Spleen (tissue), 11 donors: ENCODE measurements around the gene CFAP54. TPM values are rescaled to one million over a fixed set of nuclear protein-coding genes. Genes with fewer than 3 reads are reported as not detected.
"Not testable (repeated sequence)": the region's sequence is repeated elsewhere in the genome, so short reads cannot be mapped to it uniquely, and the experiment has no call there.

ENCODE experiments used
- DNase-seq: peaks from one replicate; pipeline ENCODE4 v3.0.0-alpha.2; 2020
- H3K27ac ChIP-seq, 8 donors: fragments of 200-600 bp; sonication (generic) in 7 of 8; 1 replicate in 4 of 8; 2 replicates in 4 of 8; pipeline versions ENCODE4 v1.5.0 to v1.8.0; 2016 to 2021; ENCODE audit warnings: inconsistent platforms in 4 of 8, mild to moderate bottlenecking in 4 of 8, moderate library complexity in 1 of 8
- H3K27me3 ChIP-seq, 7 donors: fragments of 200-600 bp; sonication (generic) in 6 of 7; replicated peaks in 1 of 7; 1 replicate in 4 of 7; 2 replicates in 3 of 7; pipeline versions ENCODE4 v1.5.0 to v1.8.0; 2016 to 2021; ENCODE audit warnings: inconsistent platforms in 3 of 7, mild to moderate bottlenecking in 1 of 7
- H3K36me3 ChIP-seq, 6 donors: fragments of 200-600 bp; sonication (generic) in 5 of 6; 1 replicate in 4 of 6; 2 replicates in 2 of 6; pipeline versions ENCODE4 v1.5.0 to v1.8.0; 2016 to 2021; ENCODE audit warnings: inconsistent platforms in 2 of 6
- H3K4me1 ChIP-seq, 6 donors: fragments of 200-600 bp; sonication (generic) in 5 of 6; 1 replicate in 3 of 6; 2 replicates in 3 of 6; pipeline versions ENCODE4 v1.5.0 to v1.8.0; 2016 to 2021; ENCODE audit warnings: inconsistent platforms in 3 of 6
- H3K4me3 ChIP-seq, 8 donors: fragments of 200-600 bp; sonication (generic) in 7 of 8; 1 replicate in 4 of 8; 2 replicates in 4 of 8; pipeline versions ENCODE4 v1.5.0 to v1.8.0; 2016 to 2021; ENCODE audit warnings: inconsistent platforms in 4 of 8, mild to moderate bottlenecking in 4 of 8, moderate library complexity in 2 of 8
- H3K9me3 ChIP-seq, 8 donors: fragments of 200-600 bp; sonication (generic) in 7 of 8; 1 replicate in 4 of 8; 2 replicates in 4 of 8; pipeline versions ENCODE4 v1.5.0 to v1.8.0; 2016 to 2021; ENCODE audit warnings: inconsistent platforms in 4 of 8
- CTCF ChIP-seq, 11 experiments: fragments of 200-600 bp in 7 of 11; fragments of 450-650 bp in 4 of 11; sonication (generic) in 4 of 11; IDR thresholded peaks in 8 of 11; conservative IDR thresholded peaks in 3 of 11; 1 replicate in 7 of 11; 2 replicates in 4 of 11; pipeline versions ENCODE4 v1.4.0 to v1.8.0; 2016 to 2021; ENCODE audit warnings: antibody characterized with exemption in 11 of 11, inconsistent platforms in 4 of 11, mild to moderate bottlenecking in 1 of 11
- POLR2A ChIP-seq, 3 donors: fragments of 450-650 bp; IDR thresholded peaks; one replicate each; pipeline ENCODE4 v1.5.1; 2017; ENCODE audit warnings: antibody characterized with exemption in 3 of 3, mild to moderate bottlenecking in 1 of 3
- POLR2AphosphoS5 ChIP-seq, 3 donors: sonication (generic); formaldehyde crosslinking; IDR thresholded peaks; one replicate each; pipeline ENCODE4 v1.5.1; 2017; ENCODE audit warnings: antibody characterized with exemption in 3 of 3
- WGBS, 5 donors: extraction: QIAGEN DNeasy Blood & Tissue Kit in 3 of 5; methylation state at CpG; one replicate each; pipeline versions ENCODE4 v1.1.5 to v1.1.7; 2013 to 2018; 5-methylcytosine and 5-hydroxymethylcytosine counted together
- intact Hi-C: fragments of 100-400 bp; cut with DNase I; formaldehyde crosslinking; loops from one replicate; pipeline ENCODE4 v1.15.0; 2023; ENCODE audit warnings: low total_unique reads
- polyA plus RNA-seq, 3 donors: library from polyadenylated mRNA; stranded (reverse); fragments of 200-250 nt; gene quantifications; one replicate each; pipeline ENCODE4 v1.2.1, GENCODE V29; 2013
- total RNA-seq, 7 donors: library from RNA; depleted of rRNA in 3 of 7; stranded (reverse); fragments of >200 nt in 3 of 7; fragmentation: NEBNext Ultra II Directional in 4 of 7; extraction: Animal tissue kit (Norgen Biotek cat#: 25700) in 4 of 7; gene quantifications; one replicate each; pipeline versions ENCODE4 v1.1.0 to v1.2.1, GENCODE V29; 2016 to 2021
- donor health status: healthy with polysubstance abuse.
- donor health status: DM: no; HTN: no; CAD: no; lungs with moderate emphysema.
- donor health status: DM: no; HTN: no; CAD: no.
- donor health status: Bipolar disorder and iron deficiency.
- donor health status: healthy.
- donor health status: DM: no; HTN: no; CAD: no.
- donor health status: DM: yes; HTN: yes; CAD: no.

Gene CFAP54
- total and polyA plus RNA-seq, 10 donors: 0.09 to 3.6 (median 2.1) TPM

GRCh38 chr12:96493106-96493505 lies 3.7 kb downstream of the CFAP54 start:
- peaks cover 0 to 11% (median 0%) of the 10 kb centered on the region in 7 donors for H3K27me3 ChIP-seq

GRCh38 chr12:96494154-96494553 lies 4.8 kb downstream of the CFAP54 start:
- H3K9me3 ChIP-seq, H3K36me3 ChIP-seq, DNase-seq, H3K27ac ChIP-seq, H3K4me3 ChIP-seq, intact Hi-C loops: not testable (repeated sequence)
- WGBS, 5 donors: 94 to 99% (median 95%) methylated on average over 6 of the region's 6 CpGs
- Histone ChIP-seq H3K4me1 (peaks cover 1 to 30% (median 23%) of the 10 kb centered on the region in 6 donors), H3K27me3 (peaks cover 0 to 11% (median 0%) of the 10 kb centered on the region in 7 donors)

More at GRCh38 chr12:96493106-96493505, 3.7 kb downstream of the CFAP54 start:
- Histone ChIP-seq H3K4me1 (peaks cover 4 to 35% (median 27%) of the 10 kb centered on the region in 6 donors), H3K36me3 (no peaks in the 10 kb centered on the region), H3K4me3 (no peak overlapping the region), H3K27ac (no peak overlapping the region), H3K9me3 (no peaks in the 10 kb centered on the region)
- no peak for TF ChIP-seq POLR2A (IDR thresholded peaks at IDR 0.05)
- no peak for TF ChIP-seq POLR2AphosphoS5 (IDR thresholded peaks at IDR 0.05)
- TF ChIP-seq CTCF (IDR thresholded peaks at IDR 0.05 in 8 of 11, conservative IDR thresholded peaks at IDR 0.05 in 3 of 11): no peak
- no peak for DNase-seq
- intact Hi-C loops: no loop called here

- intact Hi-C loops: no loop called here
- Histone ChIP-seq H3K27me3 (peaks cover 0 to 5% (median 0%) of the 10 kb centered on the region in 7 donors), H3K4me3 (peak overlapping the region in 1 of 8 donors; percentile 15), H3K27ac (peak overlapping the region in 6 of 8 donors; percentile 11 to 90 (median 54)), H3K4me1 (peaks cover 0 to 24% (median 16%) of the 10 kb centered on the region in 6 donors), H3K9me3 (no peaks in the 10 kb centered on the region), H3K36me3 (no peaks in the 10 kb centered on the region)
- no peak for DNase-seq
- WGBS, 5 donors: 59 to 85% (median 69%) methylated on average over 11 of the region's 11 CpGs
- TF ChIP-seq POLR2A (IDR thresholded peaks at IDR 0.05): no peak
- TF ChIP-seq POLR2AphosphoS5 (IDR thresholded peaks at IDR 0.05): no peak
- TF ChIP-seq CTCF (IDR thresholded peaks at IDR 0.05 in 8 of 11, conservative IDR thresholded peaks at IDR 0.05 in 3 of 11): no peak
Observed at GRCh38 chr12:96495155-96495554, 5.8 kb downstream of the CFAP54 start.

GRCh38 chr12:96495841-96496545 lies 6.6 kb downstream of the CFAP54 start:
- Histone ChIP-seq H3K4me1 (peaks cover 7 to 31% (median 24%) of the 10 kb centered on the region in 6 donors), H3K9me3 (no peaks in the 10 kb centered on the region), H3K36me3 (no peaks in the 10 kb centered on the region), H3K4me3 (peak overlapping the region in 1 of 8 donors; percentile 15), H3K27me3 (no peaks in the 10 kb centered on the region), H3K27ac (peak overlapping the region in 7 of 8 donors; percentile 23 to 90 (median 47))
- no peak for TF ChIP-seq POLR2A (IDR thresholded peaks at IDR 0.05)
- no peak for TF ChIP-seq POLR2AphosphoS5 (IDR thresholded peaks at IDR 0.05)
- TF ChIP-seq CTCF (IDR thresholded peaks at IDR 0.05 in 8 of 11, conservative IDR thresholded peaks at IDR 0.05 in 3 of 11): no peak
- 21 to 28% (median 23%) methylated on average over 2 of the region's 2 CpGs for WGBS, 5 donors
- DNase-seq: no peak
- intact Hi-C loops: no loop called here
